Lower lobe of right lung (tissue), 2 donors: ENCODE data around the gene KSR2. TPM values are rescaled to one million over a fixed set of nuclear protein-coding genes. Genes with fewer than 3 reads are reported as not detected.
"Not testable (repeated sequence)": the region's sequence is repeated elsewhere in the genome, so short reads cannot be mapped to it uniquely, and the experiment has no call there.

ENCODE experiments used
- ATAC-seq, 2 donors: fragments of 200-7000 bp; cut with Tn5 transposase; one replicate each; pipeline ENCODE4 v1.9.1; 2020 to 2022; ENCODE audit warnings: mild to moderate bottlenecking in 2 of 2, moderate library complexity in 2 of 2
- DNase-seq: peaks from one replicate; pipeline ENCODE4 v3.0.0-alpha.2; 2020
- H3K27ac ChIP-seq: fragments of 200-600 bp; one replicate; pipeline ENCODE4 v1.8.0; 2022
- H3K27me3 ChIP-seq: fragments of 200-600 bp; one replicate; pipeline ENCODE4 v1.8.0; 2022; ENCODE audit warnings: low read depth
- H3K36me3 ChIP-seq: fragments of 200-600 bp; one replicate; pipeline ENCODE4 v1.8.0; 2022; ENCODE audit warnings: mild to moderate bottlenecking
- H3K4me1 ChIP-seq: fragments of 200-600 bp; one replicate; pipeline ENCODE4 v1.8.0; 2022
- H3K4me3 ChIP-seq: fragments of 200-600 bp; one replicate; pipeline ENCODE4 v1.8.0; 2022; ENCODE audit warnings: mild to moderate bottlenecking
- H3K9me3 ChIP-seq: fragments of 200-600 bp; one replicate; pipeline ENCODE4 v1.8.0; 2022
- intact Hi-C: fragments of 100-400 bp; cut with DNase I; formaldehyde crosslinking; loops from one replicate; pipeline ENCODE4 v1.11.0; 2022
- total RNA-seq: library from RNA; stranded (reverse); fragmentation: NEBNext Ultra II Directional; extraction: Animal tissue kit (Norgen Biotek cat#: 25700); gene quantifications from one replicate; pipeline ENCODE4 v1.2.1, GENCODE V29; 2021
- TF ChIP-seq, protein P1 (sequence below): fragments of 200-600 bp; IDR thresholded peaks from one replicate; pipeline ENCODE4 v1.8.0; 2022; ENCODE audit warnings: antibody characterized with exemption, mild to moderate bottlenecking
- donor health status: DM: no; HTN: yes; CAD: no; lungs with severe emphysema.

KSR2 gene
- total RNA-seq, 1 donor from 2014 or later: 1.0 TPM

DNA sequence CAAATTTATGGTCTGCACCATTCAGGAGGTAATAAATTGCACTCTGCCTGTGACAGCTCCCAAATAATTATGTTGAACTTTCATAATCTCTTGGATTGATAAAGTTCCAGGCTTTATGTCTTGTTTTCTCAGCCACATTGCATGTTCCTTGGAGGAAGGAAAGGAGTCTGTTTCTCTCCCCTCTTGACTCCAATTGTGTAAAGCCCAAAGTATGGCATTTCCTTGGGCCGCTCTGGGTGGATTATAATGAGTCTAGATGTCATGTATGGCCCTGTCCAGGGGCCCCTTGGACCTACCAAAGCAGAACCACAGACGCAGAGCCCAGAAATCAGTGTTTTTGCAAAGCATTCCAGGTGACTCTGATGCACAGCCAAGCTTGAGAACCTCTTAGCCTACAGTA lies 160.8 kb downstream of the KSR2 start:
- DNase-seq (no peak), ATAC-seq (no peak)
- Histone ChIP-seq H3K27ac (no peak overlapping the region), H3K4me1 (no peaks in the 10 kb centered on the region), H3K27me3 (peaks cover 10% of the 10 kb centered on the region), H3K9me3 (no peaks in the 10 kb centered on the region), H3K4me3 (no peak overlapping the region), H3K36me3 (no peaks in the 10 kb centered on the region)
- TF ChIP-seq, protein P1, sequence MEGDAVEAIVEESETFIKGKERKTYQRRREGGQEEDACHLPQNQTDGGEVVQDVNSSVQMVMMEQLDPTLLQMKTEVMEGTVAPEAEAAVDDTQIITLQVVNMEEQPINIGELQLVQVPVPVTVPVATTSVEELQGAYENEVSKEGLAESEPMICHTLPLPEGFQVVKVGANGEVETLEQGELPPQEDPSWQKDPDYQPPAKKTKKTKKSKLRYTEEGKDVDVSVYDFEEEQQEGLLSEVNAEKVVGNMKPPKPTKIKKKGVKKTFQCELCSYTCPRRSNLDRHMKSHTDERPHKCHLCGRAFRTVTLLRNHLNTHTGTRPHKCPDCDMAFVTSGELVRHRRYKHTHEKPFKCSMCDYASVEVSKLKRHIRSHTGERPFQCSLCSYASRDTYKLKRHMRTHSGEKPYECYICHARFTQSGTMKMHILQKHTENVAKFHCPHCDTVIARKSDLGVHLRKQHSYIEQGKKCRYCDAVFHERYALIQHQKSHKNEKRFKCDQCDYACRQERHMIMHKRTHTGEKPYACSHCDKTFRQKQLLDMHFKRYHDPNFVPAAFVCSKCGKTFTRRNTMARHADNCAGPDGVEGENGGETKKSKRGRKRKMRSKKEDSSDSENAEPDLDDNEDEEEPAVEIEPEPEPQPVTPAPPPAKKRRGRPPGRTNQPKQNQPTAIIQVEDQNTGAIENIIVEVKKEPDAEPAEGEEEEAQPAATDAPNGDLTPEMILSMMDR: no peak
- intact Hi-C loops: no loop called here

DNA sequence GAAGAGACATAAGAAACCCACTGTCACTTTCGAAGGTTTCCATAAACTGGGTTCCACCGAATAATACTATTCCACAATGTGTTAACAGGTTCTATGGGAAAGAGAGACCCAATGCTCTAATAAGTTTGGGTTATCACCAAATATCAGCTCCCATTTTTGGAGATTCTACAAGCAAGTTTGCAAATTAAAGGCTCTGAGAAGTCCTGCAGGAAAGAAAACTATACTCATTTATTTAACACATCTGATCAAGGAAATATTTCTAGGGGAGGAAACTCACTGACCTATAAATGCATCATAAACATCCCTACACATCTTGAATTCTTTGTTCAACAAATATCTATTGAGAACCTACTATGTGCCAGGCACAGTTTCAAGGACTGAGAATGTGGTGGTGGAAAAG lies 161.4 kb downstream of the KSR2 start:
- H3K9me3 ChIP-seq: no peaks in the 10 kb centered on the region
- H3K36me3 ChIP-seq: no peaks in the 10 kb centered on the region
- no peak for ATAC-seq
- H3K4me1 ChIP-seq: no peaks in the 10 kb centered on the region
- H3K4me3 ChIP-seq: no peak overlapping the region
- intact Hi-C loops: no loop called here
- H3K27me3 ChIP-seq: peaks cover 10% of the 10 kb centered on the region
- TF ChIP-seq, protein P1: no peak
- DNase-seq: no peak
- H3K27ac ChIP-seq: no peak overlapping the region

DNA sequence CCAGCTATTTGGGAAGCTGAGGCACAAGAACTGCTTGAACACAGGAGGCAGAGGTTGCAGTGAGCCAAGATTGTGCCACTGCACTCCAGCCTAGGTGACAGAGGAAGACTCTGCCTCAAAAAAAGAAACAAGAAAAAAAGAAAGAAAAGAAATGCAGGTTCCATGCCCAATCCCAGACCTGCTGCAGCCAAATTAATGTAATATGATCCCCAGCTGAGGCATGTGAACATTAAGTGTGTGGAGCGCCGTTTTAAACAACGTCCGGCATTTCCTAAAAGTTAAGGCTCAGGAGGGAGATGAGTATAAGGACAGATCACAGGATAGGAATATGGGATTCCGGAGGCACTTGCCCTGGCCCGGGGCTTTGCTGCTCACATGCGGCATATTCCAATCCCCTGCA lies 162.9 kb downstream of the KSR2 start:
- intact Hi-C loops: no loop called here

DNA sequence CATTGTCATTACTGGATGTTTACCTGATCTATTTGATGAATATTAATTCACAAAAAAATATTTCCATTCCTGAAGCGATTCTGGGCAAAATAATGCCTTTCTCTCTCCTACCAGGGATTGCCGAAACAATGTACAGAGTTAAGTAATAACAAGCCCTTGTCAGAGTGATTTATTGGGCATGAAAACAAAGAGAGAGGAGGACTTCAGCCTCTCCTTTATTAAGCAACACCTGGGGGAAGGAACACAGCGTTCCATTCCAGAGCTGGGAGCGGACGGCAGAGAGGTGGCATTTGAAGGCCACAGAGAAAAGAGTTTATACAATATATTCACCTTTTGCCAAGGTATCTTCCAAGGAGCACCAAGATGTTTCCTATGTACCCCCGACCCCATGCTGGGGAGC lies 165.8 kb downstream of the KSR2 start:
- Histone ChIP-seq H3K4me3 (no peak overlapping the region), H3K27me3 (no peaks in the 10 kb centered on the region)

More for the DNA sequence above, 162.9 kb downstream of the KSR2 start:
- DNase-seq: no peak
- ATAC-seq: no peak
- H3K9me3 ChIP-seq: no peaks in the 10 kb centered on the region
- no peaks in the 10 kb centered on the region for H3K4me1 ChIP-seq
- H3K36me3 ChIP-seq: no peaks in the 10 kb centered on the region
- no peak overlapping the region for H3K27ac ChIP-seq
- H3K4me3 ChIP-seq: no peak overlapping the region
- H3K27me3 ChIP-seq: no peaks in the 10 kb centered on the region
- TF ChIP-seq, protein P1: no peak

DNA sequence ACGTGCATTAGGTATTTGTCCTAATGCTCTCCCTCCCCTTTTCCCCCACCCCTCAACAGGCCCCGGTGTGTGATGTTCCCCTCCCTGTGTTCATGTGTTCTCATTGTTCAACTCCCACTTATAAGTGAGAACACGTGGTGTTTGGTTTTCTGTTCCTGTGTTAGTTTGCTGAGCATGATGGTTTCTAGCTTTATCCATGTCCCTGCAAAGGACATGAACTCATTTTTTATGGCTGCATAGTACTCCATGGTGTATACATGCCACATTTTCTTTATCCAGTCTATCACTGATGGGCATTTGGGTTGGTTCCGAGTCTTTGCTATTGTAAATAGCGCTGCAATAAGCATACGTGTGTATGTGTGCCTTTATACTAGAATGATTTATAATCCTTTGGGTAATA lies 168.1 kb downstream of the KSR2 start:
- ATAC-seq, H3K4me3 ChIP-seq, H3K36me3 ChIP-seq, H3K27ac ChIP-seq, DNase-seq, H3K4me1 ChIP-seq, H3K27me3 ChIP-seq, intact Hi-C loops, H3K9me3 ChIP-seq: not testable (repeated sequence)

More for the DNA sequence above, 165.8 kb downstream of the KSR2 start:
- intact Hi-C loops: no loop called here
- H3K27ac ChIP-seq: no peak overlapping the region
- no peaks in the 10 kb centered on the region for H3K36me3 ChIP-seq
- TF ChIP-seq, protein P1: no peak
- H3K9me3 ChIP-seq: no peaks in the 10 kb centered on the region
- no peaks in the 10 kb centered on the region for H3K4me1 ChIP-seq
- ATAC-seq (no peak), DNase-seq (no peak)

DNA sequence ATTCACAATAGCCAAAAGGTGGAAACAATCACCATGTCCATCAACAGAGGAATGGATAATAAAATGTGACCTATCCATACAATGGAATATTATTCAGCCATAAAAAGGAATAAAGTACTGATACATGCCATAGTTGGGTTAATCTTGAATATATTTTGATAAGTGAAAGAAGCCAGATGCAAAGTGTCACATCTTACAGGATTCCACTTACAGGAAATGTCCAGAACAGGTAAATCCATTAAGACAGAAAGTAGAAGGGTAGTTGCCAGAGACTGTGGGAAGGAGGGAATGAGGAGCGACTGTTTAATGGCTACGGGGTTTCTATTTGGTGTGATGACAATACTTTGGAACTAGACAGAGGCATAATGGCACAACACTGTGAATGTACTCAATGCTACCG lies 171.6 kb downstream of the KSR2 start:
- Histone ChIP-seq H3K4me3 (no peak overlapping the region), H3K27ac (no peak overlapping the region), H3K4me1 (no peaks in the 10 kb centered on the region), H3K9me3 (no peaks in the 10 kb centered on the region), H3K36me3 (no peaks in the 10 kb centered on the region), H3K27me3 (no peaks in the 10 kb centered on the region)
- ATAC-seq (no peak), DNase-seq (no peak)
- TF ChIP-seq, protein P1: no peak
- intact Hi-C loops: no loop called here
